Spinal cord (tissue), 10 donors: Measurements from ENCODE around the gene SKIC8. TPM values are rescaled to one million over a fixed set of nuclear protein-coding genes. Genes with fewer than 3 reads are reported as not detected.

ENCODE experiments used
- DNase-seq, 6 donors: peaks; one replicate each; pipeline versions ENCODE4 v3.0.0 to v3.0.0-alpha.2; 2013 to 2015; ENCODE audit warnings: low spot score in 6 of 6, low read depth in 4 of 6
- H3K27ac ChIP-seq: one replicate; pipeline ENCODE4 v1.5.1; 2013; ENCODE audit warnings: low read depth, low read length, control low read depth
- H3K27me3 ChIP-seq: one replicate; pipeline ENCODE4 v1.6.1; 2013; ENCODE audit warnings: low read length; ENCODE audit not compliant: control insufficient read depth, insufficient read depth
- H3K36me3 ChIP-seq: one replicate; pipeline ENCODE4 v1.6.1; 2013; ENCODE audit warnings: low read length; ENCODE audit not compliant: control insufficient read depth, insufficient read depth
- H3K4me1 ChIP-seq: one replicate; pipeline ENCODE4 v1.6.1; 2013; ENCODE audit warnings: low read length; ENCODE audit not compliant: control insufficient read depth, insufficient read depth
- H3K4me3 ChIP-seq: one replicate; pipeline ENCODE4 v1.5.1; 2013; ENCODE audit warnings: low read depth, low read length, control low read depth
- H3K9me3 ChIP-seq: one replicate; pipeline ENCODE4 v1.6.1; 2013; ENCODE audit warnings: low read length; ENCODE audit not compliant: control insufficient read depth, insufficient read depth
- WGBS: methylation state at CpG from one replicate; pipeline ENCODE4 v1.1.5; 2013; ENCODE audit warnings: missing lambda C conversion rate; ENCODE audit not compliant: insufficient coverage; 5-methylcytosine and 5-hydroxymethylcytosine counted together
- polyA plus RNA-seq, 2 donors: library from polyadenylated mRNA; unstranded; fragments of 120-200 nt; gene quantifications; one replicate each; pipeline ENCODE4 v1.2.1, GENCODE V29; 2013; ENCODE audit not compliant: insufficient read length in 2 of 2
- total RNA-seq, 2 donors: library from RNA; depleted of rRNA in 1 of 2; stranded (reverse); fragments of 120-200 nt in 1 of 2; fragments of >200 nt in 1 of 2; gene quantifications; one replicate each; pipeline versions ENCODE4 v1.2.3 to v1.2.4, GENCODE V29; 2013 to 2014
- donor health status: healthy.

The SKIC8 gene
- total and polyA plus RNA-seq, 4 donors: 71.8 to 104 (median 93.8) TPM

- 22% methylated on average over 6 of the region's 7 CpGs for WGBS
- H3K36me3 ChIP-seq: no peaks in the 10 kb centered on the region
- no peaks in the 10 kb centered on the region for H3K27me3 ChIP-seq
- H3K4me3 ChIP-seq: no peak overlapping the region
- peak in 2 of 6 donors; percentile 41 to 57 for DNase-seq
- H3K9me3 ChIP-seq: no peaks in the 10 kb centered on the region
- H3K4me1 ChIP-seq: peaks cover 27% of the 10 kb centered on the region
- H3K27ac ChIP-seq: peak overlapping the region; percentile 78
Observed at GRCh38 chr15:78315686-78316282, 16.4 kb upstream of the SKIC8 start.

- no peak for DNase-seq
- peaks cover 27% of the 10 kb centered on the region for H3K4me1 ChIP-seq
- no peak overlapping the region for H3K4me3 ChIP-seq
- H3K27me3 ChIP-seq: no peaks in the 10 kb centered on the region
- H3K36me3 ChIP-seq: no peaks in the 10 kb centered on the region
- H3K9me3 ChIP-seq: no peaks in the 10 kb centered on the region
- 79% methylated on average over 3 of the region's 7 CpGs for WGBS
- H3K27ac ChIP-seq: no peak overlapping the region
Observed at GRCh38 chr15:78314181-78314581, 14.8 kb upstream of the SKIC8 start.

- 81% methylated on average over 8 of the region's 8 CpGs for WGBS
- Histone ChIP-seq H3K9me3 (no peaks in the 10 kb centered on the region), H3K27ac (no peak overlapping the region), H3K27me3 (no peaks in the 10 kb centered on the region), H3K4me3 (no peak overlapping the region), H3K36me3 (no peaks in the 10 kb centered on the region), H3K4me1 (peaks cover 29% of the 10 kb centered on the region)
- no peak for DNase-seq
Observed at GRCh38 chr15:78313383-78313782, 14.0 kb upstream of the SKIC8 start.

- DNase-seq: no peak
- Histone ChIP-seq H3K4me1 (peaks cover 33% of the 10 kb centered on the region), H3K27me3 (peaks cover 2% of the 10 kb centered on the region), H3K27ac (no peak overlapping the region), H3K9me3 (no peaks in the 10 kb centered on the region), H3K4me3 (no peak overlapping the region), H3K36me3 (no peaks in the 10 kb centered on the region)
- WGBS: 79% methylated on average over 5 of the region's 5 CpGs
Observed at GRCh38 chr15:78312957-78313356, 13.5 kb upstream of the SKIC8 start.

- no peaks in the 10 kb centered on the region for H3K36me3 ChIP-seq
- WGBS: 58% methylated on average over 2 of the region's 4 CpGs
- peaks cover 33% of the 10 kb centered on the region for H3K4me1 ChIP-seq
- no peak overlapping the region for H3K27ac ChIP-seq
- no peaks in the 10 kb centered on the region for H3K9me3 ChIP-seq
- H3K4me3 ChIP-seq: no peak overlapping the region
- DNase-seq: no peak
- H3K27me3 ChIP-seq: peaks cover 2% of the 10 kb centered on the region
Observed at GRCh38 chr15:78312536-78312935, 13.1 kb upstream of the SKIC8 start.

- H3K36me3 ChIP-seq: no peaks in the 10 kb centered on the region
- no peaks in the 10 kb centered on the region for H3K9me3 ChIP-seq
- peaks cover 28% of the 10 kb centered on the region for H3K4me1 ChIP-seq
- DNase-seq: no peak
- H3K4me3 ChIP-seq: no peak overlapping the region
- peaks cover 2% of the 10 kb centered on the region for H3K27me3 ChIP-seq
- H3K27ac ChIP-seq: no peak overlapping the region
- WGBS: 91% methylated on average over 3 of the region's 3 CpGs
Observed at GRCh38 chr15:78311292-78311691, 11.9 kb upstream of the SKIC8 start.

- peak in 3 of 6 donors; percentile 66 to 94 (median 88) for DNase-seq
- Histone ChIP-seq H3K9me3 (no peaks in the 10 kb centered on the region), H3K4me3 (no peak overlapping the region), H3K36me3 (no peaks in the 10 kb centered on the region), H3K4me1 (peaks cover 20% of the 10 kb centered on the region), H3K27me3 (peaks cover 11% of the 10 kb centered on the region), H3K27ac (no peak overlapping the region)
- 20% methylated on average over 8 of the region's 9 CpGs for WGBS
Observed at GRCh38 chr15:78308422-78309032, 9.1 kb upstream of the SKIC8 start.

- Histone ChIP-seq H3K4me3 (no peak overlapping the region), H3K27ac (no peak overlapping the region), H3K4me1 (peaks cover 20% of the 10 kb centered on the region), H3K36me3 (no peaks in the 10 kb centered on the region), H3K27me3 (peaks cover 13% of the 10 kb centered on the region), H3K9me3 (no peaks in the 10 kb centered on the region)
- DNase-seq: no peak
- WGBS: 81% methylated on average over 4 of the region's 6 CpGs
Observed at GRCh38 chr15:78307976-78308375, 8.6 kb upstream of the SKIC8 start.

GRCh38 chr15:78306176-78306774 is 6.9 kb upstream of the SKIC8 start:
- peaks cover 20% of the 10 kb centered on the region for H3K4me1 ChIP-seq
- no CpG with 5 or more reads among the region's 3 CpGs for WGBS
- peaks cover 13% of the 10 kb centered on the region for H3K27me3 ChIP-seq
- H3K27ac ChIP-seq: no peak overlapping the region
- no peaks in the 10 kb centered on the region for H3K9me3 ChIP-seq
- no peak for DNase-seq
- no peaks in the 10 kb centered on the region for H3K36me3 ChIP-seq
- H3K4me3 ChIP-seq: no peak overlapping the region
